GM03348 (cell line): ENCODE results near the gene PYURF.

ENCODE experiments used
- DNase-seq: peaks from one replicate; pipeline ENCODE4 v3.0.0; 2012; ENCODE audit warnings: low spot score

The PYURF gene

GRCh38 chr4:88511236-88511635 lies 12.3 kb downstream of the PYURF start:
- DNase-seq: no peak

DNA sequence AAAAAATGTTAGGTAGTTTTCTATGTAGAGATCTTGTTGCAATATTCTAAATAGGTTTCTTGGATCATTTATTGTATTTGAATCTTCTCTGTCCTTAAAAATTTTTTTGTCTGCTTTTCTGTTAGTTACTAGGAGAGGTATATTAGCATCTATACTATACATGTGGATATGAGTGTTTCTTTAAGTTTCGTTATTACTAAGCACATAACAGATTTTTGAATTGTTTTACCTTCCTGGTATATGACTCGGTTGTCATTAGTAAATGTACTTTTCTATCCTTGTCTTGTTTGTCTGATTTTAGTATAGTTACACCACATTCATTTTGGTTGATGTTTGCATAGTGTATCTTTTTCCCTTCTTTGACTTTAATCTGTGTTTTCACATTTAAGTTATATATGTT lies 20.2 kb downstream of the PYURF start:
- DNase-seq: no peak

GRCh38 chr4:88497859-88498409 lies 25.6 kb downstream of the PYURF start:
- no peak for DNase-seq

GRCh38 chr4:88489100-88489761 lies 34.3 kb downstream of the PYURF start:
- DNase-seq: no peak

DNA sequence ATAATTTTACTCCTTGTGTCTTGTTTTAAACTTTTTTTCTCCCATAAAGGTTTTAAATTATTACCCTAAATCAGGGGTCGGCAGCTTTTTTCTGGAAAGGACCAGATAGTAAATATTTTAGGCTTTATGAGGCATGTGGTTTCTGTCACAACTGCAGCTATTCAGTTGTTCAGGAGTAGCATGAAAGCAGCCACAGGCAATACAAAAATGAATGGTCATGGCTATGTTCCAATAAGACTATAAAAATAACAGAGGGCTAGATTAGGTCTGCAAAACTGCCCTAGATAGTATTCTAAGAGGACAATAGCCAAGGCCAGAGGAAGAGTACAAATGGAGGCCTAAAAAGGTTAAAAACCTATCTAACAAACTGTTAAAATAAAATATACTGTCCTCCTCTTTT lies 42.0 kb downstream of the PYURF start:
- no peak for DNase-seq

DNA sequence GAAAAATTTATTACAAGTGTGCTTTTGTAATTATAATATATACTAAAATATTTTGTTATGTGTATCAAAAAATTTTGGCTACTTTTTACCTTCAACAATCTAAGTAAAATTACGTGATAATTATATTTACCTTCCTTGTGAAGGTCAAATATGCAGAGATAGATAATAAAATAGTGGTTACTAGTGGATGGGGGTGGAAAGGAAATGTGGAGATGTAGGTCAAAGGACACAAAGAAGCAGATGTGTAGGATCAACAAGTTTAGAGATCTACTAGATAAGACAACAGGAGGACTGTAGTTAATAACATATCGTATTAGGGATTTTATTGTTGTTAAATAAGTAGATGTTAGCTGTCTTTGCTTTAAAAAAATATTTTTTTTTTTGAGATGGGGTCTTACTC lies 45.3 kb downstream of the PYURF start:
- no peak for DNase-seq

DNA sequence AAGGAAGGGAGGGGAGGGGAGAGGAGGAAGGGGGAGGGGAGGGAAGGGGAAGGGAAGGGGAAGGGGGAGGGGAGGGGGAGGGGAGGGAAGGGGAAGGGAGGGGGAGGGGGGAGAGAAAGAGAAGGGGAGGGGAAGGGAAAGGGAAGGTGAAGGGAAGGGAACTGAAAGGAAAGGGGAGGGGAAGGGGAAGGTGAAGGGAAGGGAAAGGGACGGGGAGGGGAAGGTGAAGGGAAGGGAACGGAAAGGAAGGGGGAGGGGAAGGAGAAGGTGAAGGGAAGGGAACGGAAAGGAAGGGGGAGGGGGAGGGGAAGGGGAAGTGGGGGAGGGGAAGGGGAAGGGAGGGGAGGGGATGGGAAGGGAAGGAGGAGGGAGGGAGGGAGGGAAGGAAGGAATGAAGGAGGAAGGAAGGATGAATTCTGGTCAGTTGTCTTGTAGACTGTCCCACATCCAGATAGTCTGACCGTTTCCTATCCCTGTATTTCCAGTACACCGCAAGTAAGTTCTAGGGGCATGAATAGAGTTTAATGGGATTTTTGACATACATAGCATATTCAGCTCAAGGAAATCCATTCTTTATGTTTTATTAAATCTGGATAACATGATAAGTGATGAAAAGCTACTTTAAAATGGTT lies 46.2 kb downstream of the PYURF start:
- DNase-seq: no peak
